Nucleus accumbens (tissue), 56 donors: ENCODE measurements around the gene FAM240A.
"Not testable (repeated sequence)": the region's sequence is repeated elsewhere in the genome, so short reads cannot be mapped to it uniquely, and the experiment has no call there.

Experiments used
- DNase-seq, 56 donors: peaks; one replicate each; lab custom pipeline; 2025; lab: John Stamatoyannopoulos, UW

The FAM240A gene

GRCh38 chr3:46585799-46586693 is 26.3 kb upstream of the FAM240A start:
- no peak for DNase-seq

- no peak for DNase-seq
Observed at GRCh38 chr3:46586738-46587246, 25.5 kb upstream of the FAM240A start.

- DNase-seq: not testable (repeated sequence)
Observed at GRCh38 chr3:46587268-46587667, 25.1 kb upstream of the FAM240A start.

- no peak for DNase-seq
Observed at GRCh38 chr3:46593274-46593862, 19.0 kb upstream of the FAM240A start.

GRCh38 chr3:46593979-46594378 is 18.3 kb upstream of the FAM240A start:
- DNase-seq: no peak

GRCh38 chr3:46594723-46595122 is 17.6 kb upstream of the FAM240A start:
- DNase-seq: no peak

GRCh38 chr3:46595819-46596314 is 16.5 kb upstream of the FAM240A start:
- DNase-seq: no peak

- no peak for DNase-seq
Observed at GRCh38 chr3:46599590-46599989, 12.7 kb upstream of the FAM240A start.

GRCh38 chr3:46603446-46604046 is 8.8 kb upstream of the FAM240A start:
- no peak for DNase-seq

- no peak for DNase-seq
Observed at GRCh38 chr3:46604127-46604526, 8.2 kb upstream of the FAM240A start.

GRCh38 chr3:46607603-46608028 is 4.7 kb upstream of the FAM240A start:
- no peak for DNase-seq

GRCh38 chr3:46609212-46609721 is 3.1 kb upstream of the FAM240A start:
- no peak for DNase-seq

GRCh38 chr3:46609944-46610722 is 2.2 kb upstream of the FAM240A start:
- no peak for DNase-seq

- no peak for DNase-seq
Observed at GRCh38 chr3:46613313-46614005, 1.1 kb downstream of the FAM240A start.

GRCh38 chr3:46614431-46614830 is 2.1 kb downstream of the FAM240A start:
- DNase-seq: no peak

GRCh38 chr3:46615050-46615775 is 2.9 kb downstream of the FAM240A start:
- DNase-seq: no peak

- no peak for DNase-seq
Observed at GRCh38 chr3:46615976-46616375, 3.7 kb downstream of the FAM240A start.

GRCh38 chr3:46617941-46618340 is 5.6 kb downstream of the FAM240A start:
- no peak for DNase-seq
